Smooth muscle cell (in vitro differentiated cells): ENCODE data around the gene ACKR3. TPM values are rescaled to one million over a fixed set of nuclear protein-coding genes. Genes with fewer than 3 reads are reported as not detected.

ENCODE experiments used
- DNase-seq: peaks from one replicate; lab custom pipeline; 2025; ENCODE audit not compliant: unreplicated experiment; lab: John Stamatoyannopoulos, UW
- H2AFZ ChIP-seq: fragments of 200-600 bp; sonication (generic); 2 replicates; pipeline ENCODE4 v1.6.0; 2016; ENCODE audit warnings: antibody characterized with exemption, low read depth, mild to moderate bottlenecking
- H3F3A ChIP-seq: fragments of 200-600 bp; sonication (generic); 2 replicates; pipeline ENCODE4 v1.6.0; 2017; ENCODE audit warnings: antibody characterized with exemption, low read depth
- H3K27ac ChIP-seq: fragments of 200-600 bp; sonication (generic); 2 replicates; pipeline ENCODE4 v1.5.1; 2016; ENCODE audit warnings: low read depth, mild to moderate bottlenecking
- H3K27me3 ChIP-seq: fragments of 200-600 bp; sonication (generic); 2 replicates; pipeline ENCODE4 v1.6.1; 2016; ENCODE audit warnings: low read depth, mild to moderate bottlenecking
- H3K36me3 ChIP-seq: fragments of 200-600 bp; sonication (generic); 2 replicates; pipeline ENCODE4 v1.5.1; 2016; ENCODE audit warnings: low read depth
- H3K4me1 ChIP-seq: fragments of 200-600 bp; sonication (generic); 2 replicates; pipeline ENCODE4 v1.5.1; 2016; ENCODE audit warnings: low read depth
- H3K4me2 ChIP-seq: fragments of 200-600 bp; sonication (generic); 2 replicates; pipeline ENCODE4 v1.6.0; 2016; ENCODE audit warnings: mild to moderate bottlenecking
- H3K4me3 ChIP-seq: fragments of 200-600 bp; sonication (generic); 2 replicates; pipeline ENCODE4 v1.5.1; 2016; ENCODE audit warnings: mild to moderate bottlenecking
- H3K79me2 ChIP-seq: fragments of 200-600 bp; sonication (generic); 2 replicates; pipeline ENCODE4 v1.6.0; 2016; ENCODE audit warnings: low read depth, mild to moderate bottlenecking
- H3K9ac ChIP-seq: fragments of 200-600 bp; sonication (generic); 2 replicates; pipeline ENCODE4 v1.6.0; 2016; ENCODE audit warnings: low read depth
- H3K9me3 ChIP-seq: fragments of 200-600 bp; sonication (generic); replicated peaks from 2 replicates; pipeline ENCODE4 v1.5.1; 2016; ENCODE audit warnings: low read depth
- H4K20me1 ChIP-seq: fragments of 200-600 bp; sonication (generic); 2 replicates; pipeline ENCODE4 v1.6.0; 2016; ENCODE audit warnings: low read depth
- WGBS: methylation state at CpG from one replicate; pipeline ENCODE4 v1.1.7; 2016; ENCODE audit warnings: low lambda C conversion rate; 5-methylcytosine and 5-hydroxymethylcytosine counted together
- polyA plus RNA-seq: library from polyadenylated mRNA; unstranded; fragments of >200 nt; fragmentation: Nextera tagmentation; extraction: Ambion mirVana; gene quantifications from 2 replicates; pipeline ENCODE4 v1.2.1, GENCODE V29; 2016
- total RNA-seq: library from RNA; depleted of rRNA; stranded (reverse); fragments of >200 nt; gene quantifications from 2 replicates; pipeline ENCODE4 v1.2.3, GENCODE V29; 2014
- TF ChIP-seq, protein P1 (sequence below): fragments of 200-600 bp; sonication (generic); IDR thresholded peaks from 2 replicates; pipeline ENCODE4 v1.5.1; 2017; ENCODE audit warnings: borderline replicate concordance, mild to moderate bottlenecking, antibody characterized with exemption; ENCODE audit not compliant: insufficient read depth, poor library complexity, severe bottlenecking

The ACKR3 gene
- total and polyA plus RNA-seq, 2 experiments from 2014 or later, result 44.6 to 72.5 TPM

DNA sequence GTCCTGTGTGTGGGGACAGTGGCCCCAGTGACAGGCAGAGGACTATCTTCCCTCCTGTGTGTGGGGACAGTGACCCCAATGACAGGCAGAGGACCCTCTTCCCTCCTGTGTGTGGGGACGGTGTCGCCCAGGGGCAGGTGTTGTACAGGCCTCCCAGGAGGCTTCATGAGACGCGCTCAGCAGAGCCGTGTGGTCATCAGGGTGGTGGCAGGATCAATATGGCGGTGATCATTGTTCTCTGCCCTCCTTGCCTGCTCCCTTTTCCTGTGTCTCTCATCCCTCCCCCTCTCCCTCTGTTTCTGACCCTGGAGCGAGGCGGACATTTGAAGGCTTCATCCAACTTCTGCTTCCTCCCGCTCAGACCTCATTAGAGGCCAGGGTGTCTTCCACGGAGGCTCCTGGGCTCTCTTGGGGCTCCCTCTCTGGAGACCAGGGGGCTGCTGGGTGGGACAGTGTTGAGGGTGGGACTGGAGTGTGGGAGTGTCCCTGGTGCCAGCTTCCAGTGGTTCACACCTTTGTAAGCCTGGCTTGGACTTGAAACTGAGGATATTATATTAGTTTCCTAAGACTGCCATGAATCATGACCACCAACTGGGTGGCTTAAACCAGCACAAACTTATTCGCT, 59.5 kb downstream of the ACKR3 start:
- no peaks in the 10 kb centered on the region for H3K9me3 ChIP-seq

DNA sequence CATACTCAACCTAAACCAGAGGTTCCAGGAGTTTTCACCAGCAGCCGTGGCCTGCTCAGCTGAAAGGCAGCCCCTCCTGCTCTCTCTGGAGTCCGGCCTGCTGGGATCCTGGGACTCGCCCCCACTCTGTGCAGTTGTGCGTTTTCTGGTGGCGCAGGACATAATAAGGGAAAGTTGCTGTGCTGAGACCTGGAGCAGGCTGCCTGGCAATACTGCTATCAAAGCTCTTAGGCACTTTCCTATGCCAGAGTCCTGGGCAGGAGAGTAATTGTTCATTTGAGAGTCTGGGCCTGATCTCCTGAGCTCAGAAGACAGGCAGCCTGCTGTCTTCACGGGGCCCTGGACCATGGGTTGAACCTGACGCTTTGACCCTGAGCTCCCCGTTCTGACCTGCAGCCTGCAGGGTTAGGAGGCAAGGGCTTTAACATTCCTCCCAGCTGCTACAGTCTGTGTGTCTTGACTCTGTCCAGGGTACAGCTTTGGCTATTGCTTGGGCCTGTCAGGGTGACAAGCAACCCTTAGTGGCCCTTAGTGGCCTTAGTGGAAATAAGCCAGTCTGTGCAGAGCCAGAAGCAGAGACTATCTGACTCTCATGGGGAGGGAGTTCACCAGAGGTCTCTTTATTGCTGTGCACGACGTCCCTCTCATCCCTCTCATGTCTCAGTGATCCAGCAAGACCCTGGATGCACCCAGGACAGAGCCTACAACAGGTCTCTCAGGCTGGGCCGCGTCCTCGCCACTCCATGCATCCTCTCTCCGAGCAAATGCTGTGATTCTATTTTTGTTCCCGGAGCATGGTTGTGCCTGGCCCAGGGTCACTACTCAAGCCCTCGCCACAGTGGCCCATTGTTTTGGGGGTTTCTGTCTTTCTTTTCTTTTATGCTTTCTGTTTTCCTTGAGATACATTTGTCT, 60.6 kb downstream of the ACKR3 start:
- Histone ChIP-seq H3K27me3 (no peaks in the 10 kb centered on the region), H3K36me3 (no peaks in the 10 kb centered on the region), H4K20me1 (no peaks in the 10 kb centered on the region), H3K79me2 (no peaks in the 10 kb centered on the region), H3K4me2 (no peak overlapping the region), H3K4me1 (peaks cover 4% of the 10 kb centered on the region), H3K9ac (no peak overlapping the region), H3K9me3 (no peaks in the 10 kb centered on the region), H3F3A (peaks cover 7% of the 10 kb centered on the region), H3K27ac (no peak overlapping the region), H2AFZ (no peak overlapping the region), H3K4me3 (no peak overlapping the region)
- WGBS, result 81% methylated on average over 16 of the region's 16 CpGs
- DNase-seq, result no peak
- TF ChIP-seq, protein P1, sequence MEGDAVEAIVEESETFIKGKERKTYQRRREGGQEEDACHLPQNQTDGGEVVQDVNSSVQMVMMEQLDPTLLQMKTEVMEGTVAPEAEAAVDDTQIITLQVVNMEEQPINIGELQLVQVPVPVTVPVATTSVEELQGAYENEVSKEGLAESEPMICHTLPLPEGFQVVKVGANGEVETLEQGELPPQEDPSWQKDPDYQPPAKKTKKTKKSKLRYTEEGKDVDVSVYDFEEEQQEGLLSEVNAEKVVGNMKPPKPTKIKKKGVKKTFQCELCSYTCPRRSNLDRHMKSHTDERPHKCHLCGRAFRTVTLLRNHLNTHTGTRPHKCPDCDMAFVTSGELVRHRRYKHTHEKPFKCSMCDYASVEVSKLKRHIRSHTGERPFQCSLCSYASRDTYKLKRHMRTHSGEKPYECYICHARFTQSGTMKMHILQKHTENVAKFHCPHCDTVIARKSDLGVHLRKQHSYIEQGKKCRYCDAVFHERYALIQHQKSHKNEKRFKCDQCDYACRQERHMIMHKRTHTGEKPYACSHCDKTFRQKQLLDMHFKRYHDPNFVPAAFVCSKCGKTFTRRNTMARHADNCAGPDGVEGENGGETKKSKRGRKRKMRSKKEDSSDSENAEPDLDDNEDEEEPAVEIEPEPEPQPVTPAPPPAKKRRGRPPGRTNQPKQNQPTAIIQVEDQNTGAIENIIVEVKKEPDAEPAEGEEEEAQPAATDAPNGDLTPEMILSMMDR, result no peak

More for the DNA sequence above, 59.5 kb downstream of the ACKR3 start:
- Histone ChIP-seq H3K27me3 (no peaks in the 10 kb centered on the region), H3K4me3 (no peak overlapping the region), H3K79me2 (no peaks in the 10 kb centered on the region), H3F3A (peaks cover 7% of the 10 kb centered on the region), H3K27ac (no peak overlapping the region), H2AFZ (no peak overlapping the region), H3K4me2 (no peak overlapping the region), H3K4me1 (peaks cover 4% of the 10 kb centered on the region), H3K9ac (no peak overlapping the region), H4K20me1 (no peaks in the 10 kb centered on the region), H3K36me3 (no peaks in the 10 kb centered on the region)
- DNase-seq, result no peak
- TF ChIP-seq, protein P1, result no peak
- WGBS, result 99% methylated on average over 11 of the region's 11 CpGs

DNA sequence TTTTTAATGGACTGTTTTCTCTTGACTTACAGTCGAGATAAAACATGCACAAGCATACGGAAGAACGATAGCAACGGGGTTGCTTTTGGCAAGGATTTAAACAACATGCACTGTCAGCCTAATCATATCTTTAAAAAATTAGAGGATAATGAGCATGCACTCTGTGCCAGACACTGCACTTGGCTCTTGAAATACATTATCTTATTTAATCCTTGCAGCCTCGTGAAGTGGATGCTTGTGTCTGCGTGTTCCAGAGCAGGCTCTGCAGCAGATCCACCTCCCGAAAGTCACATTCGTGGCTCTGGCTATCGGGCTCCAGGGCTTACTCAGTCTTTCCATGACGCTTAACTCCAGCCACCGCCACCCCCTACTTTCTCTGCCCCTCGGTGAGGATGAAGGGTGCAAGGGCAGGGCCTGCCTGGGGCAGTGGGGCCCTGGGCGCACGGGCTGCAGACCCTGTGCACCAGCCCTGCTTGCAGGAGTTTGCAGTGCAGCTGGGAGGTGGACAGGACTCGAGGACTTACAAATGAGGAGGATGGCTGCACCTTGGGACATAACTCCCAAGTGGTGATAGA, 61.7 kb downstream of the ACKR3 start:
- peak overlapping the region; percentile 19 for H3K27ac ChIP-seq
- H3F3A ChIP-seq, result peaks cover 7% of the 10 kb centered on the region
- no peaks in the 10 kb centered on the region for H3K27me3 ChIP-seq
- H3K9me3 ChIP-seq, result no peaks in the 10 kb centered on the region
- H3K36me3 ChIP-seq, result no peaks in the 10 kb centered on the region
- 22% methylated on average over 15 of the region's 15 CpGs for WGBS
- H3K4me1 ChIP-seq, result peaks cover 4% of the 10 kb centered on the region
- H3K79me2 ChIP-seq, result no peaks in the 10 kb centered on the region
- H3K4me3 ChIP-seq, result no peak overlapping the region
- DNase-seq, result peak; percentile 19
- H2AFZ ChIP-seq, result no peak overlapping the region
- H4K20me1 ChIP-seq, result no peaks in the 10 kb centered on the region
- peak overlapping the region; percentile 71 for H3K4me2 ChIP-seq
- TF ChIP-seq, protein P1, result no peak
- H3K9ac ChIP-seq, result no peak overlapping the region
